H1 (cell line): ENCODE results near the gene WAC. TPM values are rescaled to one million over a fixed set of nuclear protein-coding genes. Genes with fewer than 3 reads are reported as not detected.

Experiments
- E2F6 ChIP-seq: IDR thresholded peaks from 2 replicates; pipeline ENCODE4 v1.6.1; 2012; ENCODE audit warnings: inconsistent platforms
- polyA plus RNA-seq, 7 experiments: library from polyadenylated mRNA; depleted of rRNA in 3 of 7; stranded (reverse) in 5 of 7; unstranded in 2 of 7; fragments of >200 nt in 5 of 7; fragments of 200-250 nt in 2 of 7; gene quantifications; 1 replicate in 5 of 7; 2 replicates in 1 of 7; 4 replicates in 1 of 7; pipeline versions ENCODE4 v1.2.1 to v1.2.3, GENCODE V29; 2011 to 2013; ENCODE audit warnings: missing spikeins in 2 of 7, mixed read lengths in 2 of 7
- total RNA-seq: library from RNA; stranded (reverse); fragmentation: NEBNext Ultra II Directional; extraction: Animal tissue kit (Norgen Biotek cat#: 25700); gene quantifications from 2 replicates; pipeline ENCODE4 v1.2.1, GENCODE V29; 2021

The WAC gene
- total and polyA plus RNA-seq, 2 of the 8 experiments (the other 6 are each of a cell fraction or from before 2014, with no cell fraction given) = 72.9 to 128 TPM

- TF ChIP-seq E2F6 = no peak
Measured at GRCh38 chr10:28509286-28509685, 23.6 kb upstream of the WAC start (continued).
